Measurements from ENCODE around the gene SAMD15. TPM values are rescaled to one million over a fixed set of nuclear protein-coding genes. Genes with fewer than 3 reads are reported as not detected.

SAMD15 gene
- total RNA-seq, 1 donor from 2014 or later, result 1.00 TPM

- peaks cover 75% of the 10 kb centered on the region for H3K36me3 Mint-ChIP-seq (ENCODE audit: low read depth)
- no peak for TF ChIP-seq CTCF (IDR thresholded peaks at IDR 0.05)
- no peaks in the 10 kb centered on the region for H3K4me1 Mint-ChIP-seq
- H3K27me3 Mint-ChIP-seq, result no peaks in the 10 kb centered on the region
- DNase-seq (no peak), ATAC-seq (ENCODE audit: low read depth) (no peak)
- no peak within 1 kb of the TSS for H3K27ac Mint-ChIP-seq
- H3K4me3 Mint-ChIP-seq, result no peak within 1 kb of the TSS
- H3K9me3 Mint-ChIP-seq, result peaks cover 10% of the 10 kb centered on the region
- ChIA-PET CTCF (no interaction called here), POLR2A (no interaction called here)
- intact Hi-C loops (cut with micrococcal nuclease), result no loop called here
Measured at GRCh38 chr14:77423423-77423822, 46.2 kb downstream of the SAMD15 start, which contains the start of gene NOXRED1. NOXRED1 (minus strand) TSS chr14:77423523; CDS start chr14:77422889, 634 bp downstream.

- ATAC-seq (ENCODE audit: low read depth) (no peak), DNase-seq (no peak)
- no peaks in the 10 kb centered on the region for H3K4me1 Mint-ChIP-seq
- no peak overlapping the region for H3K27ac Mint-ChIP-seq
- no peak overlapping the region for H3K4me3 Mint-ChIP-seq
- peaks cover 86% of the 10 kb centered on the region for H3K36me3 Mint-ChIP-seq (ENCODE audit: low read depth)
- intact Hi-C loops (cut with micrococcal nuclease), result no loop called here
- no peaks in the 10 kb centered on the region for H3K27me3 Mint-ChIP-seq
- no peak for TF ChIP-seq CTCF (IDR thresholded peaks at IDR 0.05)
- POLR2A ChIA-PET, result no interaction called here
- CTCF ChIA-PET, result no interaction called here
- peaks cover 3% of the 10 kb centered on the region for H3K9me3 Mint-ChIP-seq
Measured at GRCh38 chr14:77424862-77425261, 47.7 kb downstream of the SAMD15 start.

- H3K27me3 Mint-ChIP-seq, result no peaks in the 10 kb centered on the region
- ChIA-PET POLR2A (no interaction called here), CTCF (no interaction called here)
- H3K27ac Mint-ChIP-seq, result no peak overlapping the region
- H3K4me1 Mint-ChIP-seq, result no peaks in the 10 kb centered on the region
- intact Hi-C loops (cut with micrococcal nuclease), result no loop called here
- ATAC-seq (ENCODE audit: low read depth), result no peak
- H3K36me3 Mint-ChIP-seq (ENCODE audit: low read depth), result peaks cover 90% of the 10 kb centered on the region
- no peak for DNase-seq
- H3K4me3 Mint-ChIP-seq, result no peak overlapping the region
- TF ChIP-seq CTCF (IDR thresholded peaks at IDR 0.05), result no peak
- no peaks in the 10 kb centered on the region for H3K9me3 Mint-ChIP-seq
Measured at GRCh38 chr14:77426396-77426795, 49.2 kb downstream of the SAMD15 start.

GRCh38 chr14:77436042-77436441 is 58.9 kb downstream of the SAMD15 start:
- no peak for TF ChIP-seq CTCF (IDR thresholded peaks at IDR 0.05)
- ChIA-PET POLR2A (interaction anchor here (0.6 kb wide), 1 partner anchor 44 kb away, joined by 4 read pairs; no protein-coding TSS in a partner anchor), CTCF (no interaction called here)
- intact Hi-C loops (cut with micrococcal nuclease), result no loop called here
- no peaks in the 10 kb centered on the region for H3K4me1 Mint-ChIP-seq
- no peak overlapping the region for H3K4me3 Mint-ChIP-seq
- no peaks in the 10 kb centered on the region for H3K27me3 Mint-ChIP-seq
- H3K27ac Mint-ChIP-seq, result no peak overlapping the region
- H3K9me3 Mint-ChIP-seq, result no peaks in the 10 kb centered on the region
- ATAC-seq (ENCODE audit: low read depth) (no peak), DNase-seq (no peak)
- H3K36me3 Mint-ChIP-seq (ENCODE audit: low read depth), result peaks cover 67% of the 10 kb centered on the region

GRCh38 chr14:77438596-77438995 is 61.4 kb downstream of the SAMD15 start:
- peaks cover 78% of the 10 kb centered on the region for H3K36me3 Mint-ChIP-seq (ENCODE audit: low read depth)
- H3K27ac Mint-ChIP-seq, result no peak overlapping the region
- ATAC-seq (ENCODE audit: low read depth), result no peak
- no peak for TF ChIP-seq CTCF (IDR thresholded peaks at IDR 0.05)
- POLR2A ChIA-PET, result no interaction called here
- H3K27me3 Mint-ChIP-seq, result no peaks in the 10 kb centered on the region
- no peak for DNase-seq
- intact Hi-C loops (cut with micrococcal nuclease), result no loop called here
- no peak overlapping the region for H3K4me3 Mint-ChIP-seq
- no peaks in the 10 kb centered on the region for H3K9me3 Mint-ChIP-seq
- no peaks in the 10 kb centered on the region for H3K4me1 Mint-ChIP-seq
- CTCF ChIA-PET, result no interaction called here

All from activated B cell treated with CpG ODN at 0.5 μM for 24 hours (primary cell).